IPS-15b (cell line): ENCODE results near the gene C1orf105.

Experiments used
- H3K27me3 ChIP-seq: one replicate; pipeline ENCODE4 v1.6.1; 2013; ENCODE audit warnings: low read length; ENCODE audit not compliant: control insufficient read depth, insufficient read depth
- H3K36me3 ChIP-seq: one replicate; pipeline ENCODE4 v1.6.1; 2013; ENCODE audit warnings: low read length; ENCODE audit not compliant: control insufficient read depth, insufficient read depth
- H3K4me1 ChIP-seq: one replicate; pipeline ENCODE4 v1.6.1; 2013; ENCODE audit warnings: mild to moderate bottlenecking, low read length; ENCODE audit not compliant: control insufficient read depth, insufficient read depth
- H3K4me3 ChIP-seq: one replicate; pipeline ENCODE4 v1.5.1; 2013; ENCODE audit warnings: low read depth, low read length
- H3K9ac ChIP-seq: one replicate; pipeline ENCODE4 v1.6.1; 2013; ENCODE audit warnings: low read depth, mild to moderate bottlenecking, low read length
- H3K9me3 ChIP-seq: one replicate; pipeline ENCODE4 v1.6.1; 2013; ENCODE audit warnings: mild to moderate bottlenecking, low read length; ENCODE audit not compliant: control insufficient read depth, insufficient read depth

The C1orf105 gene

DNA sequence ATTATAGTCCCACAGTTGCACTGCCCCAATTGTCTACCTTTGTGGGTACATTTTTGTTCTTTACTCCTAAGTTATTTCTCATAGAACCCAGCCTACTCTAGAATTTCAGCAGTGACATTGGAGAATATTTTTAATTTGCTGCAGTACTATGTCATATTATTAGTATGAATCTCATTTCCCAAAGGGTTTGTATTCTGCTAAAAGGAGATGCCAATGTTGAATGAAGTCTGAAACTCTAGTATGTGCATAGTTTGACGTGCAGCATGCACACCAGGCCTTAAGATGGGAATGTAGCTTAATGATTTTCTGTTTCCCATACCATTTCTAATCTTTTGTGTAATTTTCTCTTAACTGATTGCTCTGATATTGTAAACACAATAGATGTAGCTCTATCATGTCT is 10.5 kb upstream of the C1orf105 start:
- Histone ChIP-seq H3K4me3 (no peak overlapping the region), H3K9me3 (no peaks in the 10 kb centered on the region), H3K9ac (no peak overlapping the region), H3K36me3 (no peaks in the 10 kb centered on the region), H3K4me1 (no peaks in the 10 kb centered on the region), H3K27me3 (no peaks in the 10 kb centered on the region)

DNA sequence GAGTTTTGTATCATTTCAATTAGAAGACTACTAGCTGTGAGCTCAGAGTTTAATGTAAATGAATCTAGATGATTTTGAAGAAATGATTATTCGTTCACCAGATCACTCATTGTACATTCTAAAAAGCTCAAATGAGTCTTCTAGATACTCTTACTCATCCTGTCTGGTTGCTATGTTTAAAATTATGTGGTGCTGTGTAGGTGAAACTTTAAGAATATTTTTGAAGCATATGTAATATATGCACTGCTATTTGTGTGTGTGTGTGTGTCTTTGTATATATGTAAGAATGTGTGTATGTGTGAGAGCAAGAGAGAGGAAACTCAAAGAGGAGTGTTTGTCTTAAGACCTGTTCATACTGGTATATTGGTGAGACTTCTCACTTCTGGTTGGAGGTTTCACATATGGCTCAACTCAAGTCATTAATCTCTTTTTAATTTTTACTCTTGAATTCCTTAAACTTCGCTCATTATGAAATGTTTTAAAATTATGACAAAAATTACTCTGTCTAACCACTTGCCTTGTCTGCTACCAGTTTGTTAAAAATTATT is 8.6 kb upstream of the C1orf105 start:
- H3K4me3 ChIP-seq, result no peak overlapping the region
- H3K4me1 ChIP-seq, result no peaks in the 10 kb centered on the region
- no peaks in the 10 kb centered on the region for H3K27me3 ChIP-seq
- no peaks in the 10 kb centered on the region for H3K36me3 ChIP-seq
- no peaks in the 10 kb centered on the region for H3K9me3 ChIP-seq
- no peak overlapping the region for H3K9ac ChIP-seq

DNA sequence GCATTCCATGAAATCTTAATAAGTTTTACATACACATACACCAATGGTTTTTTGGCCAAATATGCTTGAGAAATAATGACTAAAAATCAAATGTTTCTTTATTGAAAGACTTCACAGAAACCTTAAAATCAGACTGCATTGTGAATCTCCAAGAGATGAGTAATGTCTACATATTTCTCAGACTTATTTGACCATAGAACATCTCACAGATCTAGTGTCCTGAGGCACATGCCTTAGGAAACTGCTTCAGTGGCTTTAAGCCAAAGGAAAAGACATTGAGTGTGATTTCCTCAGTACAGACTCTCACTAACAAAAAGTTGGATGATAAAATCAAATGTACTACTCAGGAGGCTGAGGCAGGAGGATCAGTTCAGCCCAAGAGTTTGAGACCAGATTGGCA is 6.2 kb upstream of the C1orf105 start:
- Histone ChIP-seq H3K36me3 (no peaks in the 10 kb centered on the region), H3K27me3 (no peaks in the 10 kb centered on the region), H3K4me3 (no peak overlapping the region), H3K9ac (no peak overlapping the region), H3K4me1 (no peaks in the 10 kb centered on the region), H3K9me3 (no peaks in the 10 kb centered on the region)

DNA sequence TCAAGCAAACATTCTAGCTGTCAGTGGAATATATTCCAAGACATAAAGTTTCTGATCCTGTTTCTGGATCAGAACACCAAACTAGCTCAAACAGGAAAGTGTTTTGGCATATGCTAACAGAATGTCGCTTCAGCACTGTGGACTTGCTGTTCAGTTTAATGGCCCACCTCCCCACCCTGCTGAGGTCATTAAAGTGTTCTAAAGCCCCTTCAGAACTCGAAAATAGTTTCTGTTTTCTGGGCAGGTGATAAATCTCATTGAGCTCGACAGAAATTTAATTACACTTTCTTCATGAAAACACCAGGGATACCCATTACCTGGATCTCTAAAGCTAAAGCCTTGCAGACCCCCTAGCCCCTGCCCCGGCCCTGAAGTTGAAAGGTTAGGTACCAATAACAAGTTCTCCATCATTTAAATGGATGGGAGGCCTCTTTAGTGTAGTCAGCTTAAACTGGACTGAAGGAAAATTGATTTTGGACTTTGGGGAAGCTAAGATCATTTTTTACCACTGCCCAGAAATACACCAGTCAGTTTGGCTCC is 3.9 kb upstream of the C1orf105 start:
- H3K9ac ChIP-seq, result no peak overlapping the region
- no peaks in the 10 kb centered on the region for H3K27me3 ChIP-seq
- H3K4me3 ChIP-seq, result no peak overlapping the region
- H3K9me3 ChIP-seq, result no peaks in the 10 kb centered on the region
- H3K36me3 ChIP-seq, result no peaks in the 10 kb centered on the region
- no peaks in the 10 kb centered on the region for H3K4me1 ChIP-seq

DNA sequence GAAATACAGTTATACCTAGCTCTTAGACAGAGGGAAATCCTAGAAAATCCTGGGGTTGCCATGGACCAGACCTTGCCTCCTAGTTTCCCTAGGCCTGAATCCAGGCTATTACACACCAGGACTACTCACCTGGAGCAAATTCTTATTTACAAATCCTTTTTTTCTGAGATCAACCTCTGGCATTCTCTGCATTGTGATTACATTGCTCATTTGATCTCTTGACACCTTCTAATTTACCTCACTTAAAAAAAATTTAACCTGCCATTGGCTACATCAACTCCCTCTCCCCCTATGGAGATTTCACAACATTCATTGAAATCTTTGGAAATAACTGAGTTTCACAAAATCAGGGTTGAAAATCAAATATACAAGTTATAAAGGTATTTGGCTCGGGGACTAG is 2.9 kb upstream of the C1orf105 start:
- no peak overlapping the region for H3K4me3 ChIP-seq
- H3K4me1 ChIP-seq, result peaks cover 5% of the 10 kb centered on the region
- H3K9me3 ChIP-seq, result no peaks in the 10 kb centered on the region
- H3K27me3 ChIP-seq, result no peaks in the 10 kb centered on the region
- no peaks in the 10 kb centered on the region for H3K36me3 ChIP-seq
- H3K9ac ChIP-seq, result no peak overlapping the region

DNA sequence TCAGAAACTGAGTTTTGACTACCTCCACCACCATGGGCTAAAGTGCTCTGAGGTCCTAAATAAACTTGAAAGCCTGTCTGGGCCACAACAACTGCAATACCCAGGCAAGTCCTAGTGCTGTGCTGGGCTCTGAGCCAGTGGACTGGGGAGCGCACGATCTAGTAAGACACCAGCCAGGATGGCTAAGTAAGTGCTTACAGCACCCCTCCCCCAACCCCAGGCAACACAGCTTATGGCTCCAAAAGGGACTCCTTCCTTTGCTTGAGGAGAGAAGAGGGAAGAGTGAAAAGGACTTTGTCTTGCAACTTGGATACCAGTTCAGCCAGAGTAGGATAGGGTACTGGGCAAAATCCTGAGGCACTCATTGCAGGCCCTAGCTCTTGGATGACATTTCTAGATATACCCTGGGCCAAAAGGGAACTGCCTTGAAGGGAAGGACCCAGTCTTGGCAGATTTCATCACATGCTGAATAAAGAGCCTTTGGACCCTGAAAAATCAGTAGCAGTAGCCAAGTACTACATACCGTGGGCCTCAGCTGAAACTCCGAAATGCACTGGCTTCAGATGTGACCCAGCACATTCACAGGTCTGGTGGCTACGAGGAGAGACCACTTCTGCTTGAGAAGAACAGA is 1.6 kb downstream of the C1orf105 start:
- Histone ChIP-seq H3K4me3 (no peak overlapping the region), H3K9ac (no peak overlapping the region), H3K27me3 (no peaks in the 10 kb centered on the region), H3K9me3 (no peaks in the 10 kb centered on the region), H3K4me1 (peaks cover 14% of the 10 kb centered on the region), H3K36me3 (no peaks in the 10 kb centered on the region)

DNA sequence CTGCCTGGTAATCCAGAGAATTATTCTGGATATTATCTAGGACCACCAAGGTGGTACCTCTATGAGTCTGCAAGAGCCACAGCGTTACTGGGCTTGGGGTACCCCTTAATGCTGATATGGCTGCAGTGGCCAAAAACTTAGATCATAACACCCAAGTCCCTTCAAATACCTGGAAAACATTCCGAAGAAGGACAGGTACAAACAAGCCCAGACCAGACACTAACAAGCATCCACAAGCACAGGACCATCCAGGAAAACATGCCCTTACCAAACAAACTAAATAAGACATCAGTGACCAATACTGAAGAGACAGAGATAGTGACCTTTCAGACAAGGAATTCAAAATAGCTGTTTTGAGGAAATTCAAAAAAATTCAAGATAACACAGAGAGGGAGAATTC is 2.9 kb downstream of the C1orf105 start:
- Histone ChIP-seq H3K27me3 (no peaks in the 10 kb centered on the region), H3K36me3 (no peaks in the 10 kb centered on the region), H3K4me1 (peaks cover 14% of the 10 kb centered on the region), H3K4me3 (no peak overlapping the region), H3K9me3 (no peaks in the 10 kb centered on the region), H3K9ac (no peak overlapping the region)

DNA sequence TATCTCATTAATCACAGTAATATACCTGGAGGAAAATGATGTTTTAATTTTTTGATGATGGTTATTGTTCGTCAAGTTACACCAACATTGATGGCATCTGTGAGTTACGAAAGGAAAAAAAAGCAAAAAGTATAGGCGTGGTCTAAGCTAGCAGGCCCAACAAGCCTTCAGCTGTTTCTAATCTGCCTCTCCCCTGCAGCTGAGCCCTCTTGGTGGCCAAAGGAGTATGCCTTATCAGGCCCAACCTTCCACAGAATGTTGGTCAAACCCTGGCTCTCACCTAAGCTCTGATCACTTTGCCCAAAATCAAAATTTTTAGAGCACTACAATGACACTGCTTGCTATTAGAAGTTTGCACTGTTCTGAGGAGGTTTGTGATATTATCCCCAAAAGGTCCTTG is 4.9 kb downstream of the C1orf105 start:
- Histone ChIP-seq H3K9me3 (no peaks in the 10 kb centered on the region), H3K4me3 (no peak overlapping the region), H3K4me1 (peaks cover 14% of the 10 kb centered on the region)

DNA sequence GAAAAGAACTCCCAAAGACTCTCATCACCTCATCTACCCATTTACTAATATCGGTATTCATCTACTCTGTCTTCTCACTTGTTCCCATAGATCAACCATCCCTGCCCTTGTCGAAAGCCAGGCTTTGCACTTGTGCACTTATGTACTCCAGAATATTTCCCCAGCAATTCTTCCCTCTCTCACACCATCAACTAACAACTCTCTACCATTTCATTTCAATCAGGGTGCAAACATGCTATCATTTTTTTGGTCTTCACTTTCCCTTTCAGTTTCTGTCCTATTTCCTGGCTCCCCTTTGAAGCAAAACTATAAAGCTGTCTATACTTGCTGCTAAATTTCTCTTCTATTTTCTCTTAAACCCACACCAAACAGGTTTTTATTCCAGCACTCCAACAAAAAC is 6.7 kb downstream of the C1orf105 start:
- Histone ChIP-seq H3K9ac (no peak overlapping the region), H3K27me3 (no peaks in the 10 kb centered on the region), H3K4me1 (peaks cover 9% of the 10 kb centered on the region), H3K36me3 (no peaks in the 10 kb centered on the region), H3K4me3 (no peak overlapping the region), H3K9me3 (no peaks in the 10 kb centered on the region)

More for the DNA sequence above, 4.9 kb downstream of the C1orf105 start:
- Histone ChIP-seq H3K27me3 (no peaks in the 10 kb centered on the region), H3K36me3 (no peaks in the 10 kb centered on the region), H3K9ac (no peak overlapping the region)

DNA sequence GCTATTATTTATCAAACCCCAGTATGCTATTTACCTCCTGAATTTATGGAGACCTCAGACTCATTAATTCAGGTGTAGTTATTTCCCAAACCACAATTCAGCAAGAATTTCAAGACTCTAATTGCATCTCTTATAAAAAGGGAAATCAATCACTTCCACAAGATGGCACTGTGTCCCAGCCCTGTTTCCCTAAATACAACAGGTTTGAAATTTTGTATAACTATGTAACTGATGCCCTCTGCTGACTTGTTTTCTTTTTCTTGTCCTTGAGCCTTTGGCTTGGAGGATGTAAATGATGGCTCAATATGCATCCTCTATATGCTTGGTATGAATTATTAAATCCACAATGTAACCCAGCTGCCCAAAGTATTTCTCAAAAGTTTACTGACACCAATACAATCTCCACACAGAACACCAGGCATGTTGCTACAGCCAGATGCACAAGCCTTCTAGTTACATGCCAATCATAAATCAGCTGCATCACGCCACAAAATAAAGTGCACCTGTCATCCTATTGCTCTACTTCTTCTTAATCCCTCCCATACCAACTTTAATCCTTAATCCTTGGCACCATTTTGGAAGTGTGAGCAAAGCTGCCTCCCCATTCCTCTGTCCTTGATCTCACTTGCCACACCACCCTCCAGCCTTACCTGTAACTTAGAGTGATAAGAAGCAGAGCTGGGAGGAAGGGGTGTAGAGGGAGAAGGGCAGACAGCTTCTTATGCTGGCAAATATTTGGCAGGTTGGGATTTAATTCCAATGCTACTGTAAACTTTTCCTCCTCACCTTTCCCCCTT is 9.0 kb downstream of the C1orf105 start:
- Histone ChIP-seq H3K36me3 (no peaks in the 10 kb centered on the region), H3K4me1 (peaks cover 9% of the 10 kb centered on the region), H3K9me3 (no peaks in the 10 kb centered on the region), H3K27me3 (no peaks in the 10 kb centered on the region), H3K9ac (no peak overlapping the region), H3K4me3 (no peak overlapping the region)

DNA sequence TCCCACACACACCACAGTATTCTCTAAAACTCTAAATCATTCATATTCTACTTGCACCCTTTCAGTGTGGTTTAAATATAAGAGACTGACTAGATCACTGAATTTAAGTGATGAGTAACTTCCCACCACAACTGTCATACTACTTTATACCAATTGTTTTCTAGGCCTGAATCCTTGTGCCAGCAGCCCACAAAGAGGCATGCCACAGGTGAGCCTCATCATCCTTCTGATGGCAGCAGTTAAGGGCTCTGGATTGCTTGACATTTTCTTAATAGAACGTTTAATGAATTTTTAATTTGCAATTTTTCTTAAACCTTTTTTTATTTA is 9.6 kb downstream of the C1orf105 start:
- Histone ChIP-seq H3K36me3 (no peaks in the 10 kb centered on the region), H3K4me3 (no peak overlapping the region), H3K9me3 (no peaks in the 10 kb centered on the region), H3K4me1 (peaks cover 9% of the 10 kb centered on the region), H3K27me3 (no peaks in the 10 kb centered on the region), H3K9ac (no peak overlapping the region)

DNA sequence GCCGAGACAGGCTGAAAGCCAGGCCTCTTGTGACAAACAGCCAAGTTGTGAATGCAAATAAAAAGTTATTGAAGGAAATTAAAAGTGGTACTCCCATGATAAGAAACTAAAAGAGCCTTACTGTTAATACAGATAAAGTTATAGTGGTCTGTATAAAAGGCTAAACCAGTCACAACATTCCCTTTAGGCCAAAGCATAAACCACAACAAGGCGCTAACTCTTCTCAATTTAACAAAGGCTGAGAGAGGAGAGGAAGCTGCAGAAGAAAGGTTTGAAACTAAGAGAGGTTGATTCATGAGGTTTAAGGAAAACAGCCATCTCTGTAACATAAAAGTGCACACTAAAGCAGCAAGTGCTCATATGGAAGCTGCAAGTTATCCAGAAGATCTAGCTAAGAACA is 10.7 kb downstream of the C1orf105 start:
- Histone ChIP-seq H3K9me3 (no peaks in the 10 kb centered on the region), H3K36me3 (no peaks in the 10 kb centered on the region), H3K27me3 (no peaks in the 10 kb centered on the region), H3K9ac (no peak overlapping the region), H3K4me1 (peaks cover 5% of the 10 kb centered on the region), H3K4me3 (no peak overlapping the region)
